HepG2 (cell line): ENCODE results near the gene MYADML2. TPM values are rescaled to one million over a fixed set of nuclear protein-coding genes. Genes with fewer than 3 reads are reported as not detected.

Experiments
- DMTF1 ChIP-seq: sonication (generic); formaldehyde crosslinking; IDR thresholded peaks from 2 replicates; pipeline ENCODE4 v1.4.0; 2020; ENCODE audit warnings: mild to moderate bottlenecking, missing genetic modification reagents
- EZH2 ChIP-seq: conservative IDR thresholded peaks from 2 replicates; pipeline ENCODE4 v1.6.1; 2012; ENCODE audit warnings: mild to moderate bottlenecking, low read depth, low read length, moderate library complexity
- IRF2 ChIP-seq: IDR thresholded peaks from 2 replicates; pipeline ENCODE4 v1.6.1; 2018; ENCODE audit warnings: missing genetic modification reagents, missing compliant biosample characterization
- KDM1A ChIP-seq: IDR thresholded peaks from 2 replicates; pipeline ENCODE4 v1.6.1; 2016; ENCODE audit warnings: missing compliant biosample characterization
- NR2F6 ChIP-seq, 2 experiments: IDR thresholded peaks; 2 replicates each; pipeline ENCODE4 v1.6.1; 2016; ENCODE audit warnings: antibody characterized with exemption in 1 of 2, mild to moderate bottlenecking in 1 of 2
- PPARG ChIP-seq: conservative IDR thresholded peaks from 2 replicates; pipeline ENCODE4 v1.6.1; 2016; ENCODE audit warnings: missing biosample characterization, missing genetic modification reagents
- SALL1 ChIP-seq: sonication (generic); formaldehyde crosslinking; IDR thresholded peaks from 2 replicates; pipeline ENCODE4 v1.8.0; 2022; ENCODE audit warnings: mild to moderate bottlenecking, missing genetic modification reagents
- SIX1 ChIP-seq: sonication (generic); formaldehyde crosslinking; IDR thresholded peaks from 2 replicates; pipeline ENCODE4 v1.4.0; 2020; ENCODE audit warnings: missing genetic modification reagents, borderline replicate concordance
- SP1 ChIP-seq, 2 experiments: fragments of 450-650 bp in 1 of 2; sonication (generic) in 1 of 2; formaldehyde crosslinking in 1 of 2; IDR thresholded peaks; 2 replicates each; pipeline versions ENCODE4 v1.4.0 to v1.6.1; 2016 to 2020; ENCODE audit warnings: missing genetic modification reagents in 1 of 2
- TCF7 ChIP-seq: sonication (generic); IDR thresholded peaks from 2 replicates; pipeline ENCODE4 v1.6.1; 2016; ENCODE audit warnings: antibody characterized with exemption, low read depth
- THAP11 ChIP-seq: IDR thresholded peaks from 2 replicates; pipeline ENCODE4 v1.6.1; 2016; ENCODE audit warnings: missing biosample characterization, missing genetic modification reagents
- THAP8 ChIP-seq: sonication (generic); formaldehyde crosslinking; IDR thresholded peaks from 2 replicates; pipeline ENCODE4 v1.5.1; 2020; ENCODE audit warnings: missing genetic modification reagents, mild to moderate bottlenecking, borderline replicate concordance
- ZNF230 ChIP-seq: sonication (generic); formaldehyde crosslinking; IDR thresholded peaks from 2 replicates; pipeline ENCODE4 v1.4.0; 2020; ENCODE audit warnings: mild to moderate bottlenecking, missing genetic modification reagents
- ZNF326 ChIP-seq: sonication (generic); formaldehyde crosslinking; IDR thresholded peaks from 2 replicates; pipeline ENCODE4 v1.4.0; 2020; ENCODE audit warnings: missing genetic modification reagents, borderline replicate concordance
- ZNF407 ChIP-seq: sonication (generic); formaldehyde crosslinking; IDR thresholded peaks from one replicate; pipeline ENCODE4 v1.5.1; 2020; ENCODE audit warnings: mild to moderate bottlenecking, missing genetic modification reagents; ENCODE audit errors: not compliant biosample characterization
- ZNF431 ChIP-seq: sonication (generic); formaldehyde crosslinking; IDR thresholded peaks from 2 replicates; pipeline ENCODE4 v1.9.0; 2022; ENCODE audit warnings: missing genetic modification reagents, low read depth, mild to moderate bottlenecking, borderline replicate concordance
- ZNF782 ChIP-seq: sonication (generic); formaldehyde crosslinking; IDR thresholded peaks from 2 replicates; pipeline ENCODE4 v1.4.0; 2020; ENCODE audit warnings: missing genetic modification reagents, mild to moderate bottlenecking, borderline replicate concordance
- ZSCAN20 ChIP-seq: sonication (generic); formaldehyde crosslinking; IDR thresholded peaks from 2 replicates; pipeline ENCODE4 v1.4.0; 2020; ENCODE audit warnings: missing genetic modification reagents, mild to moderate bottlenecking, borderline replicate concordance
- polyA plus RNA-seq, 8 experiments: library from polyadenylated mRNA; depleted of rRNA in 3 of 8; stranded (reverse) in 7 of 8; unstranded in 1 of 8; fragments of >200 nt; fragmentation: Illumina TruSeq in 4 of 8; extraction: Trizol in 4 of 8; gene quantifications; 2 replicates each; pipeline versions ENCODE4 v1.2.1 to v1.2.3, GENCODE V29; 2011 to 2016; ENCODE audit warnings: low read depth in 4 of 8, missing spikeins in 1 of 8, mixed read lengths in 1 of 8; ENCODE audit not compliant: insufficient read depth in 1 of 8
- total RNA-seq, 5 experiments: library from RNA; depleted of rRNA; stranded (reverse); fragments of >200 nt; fragmentation: Illumina TruSeq; extraction: Trizol; gene quantifications; 2 replicates each; pipeline ENCODE4 v1.2.3, GENCODE V29; 2016; ENCODE audit warnings: low read depth in 1 of 5

Gene MYADML2
- total and polyA plus RNA-seq, 2 of the 13 experiments (the other 11 are each of a cell fraction or from before 2014, with no cell fraction given), result not detected

GRCh38 chr17:81956607-81957589 is 9.9 kb upstream of the MYADML2 start (continued):
- TF ChIP-seq ZNF782 (CRISPR knock-in tag), result no peak
- no peak for TF ChIP-seq ZNF407 (CRISPR knock-in tag)
- TF ChIP-seq SIX1, result no peak
- no peak for TF ChIP-seq EZH2
- TF ChIP-seq ZSCAN20 (CRISPR knock-in tag), result no peak
- no peak for TF ChIP-seq TCF7
- TF ChIP-seq ZNF230, result no peak
- no peak for TF ChIP-seq KDM1A (CRISPR knock-in tag)
- no peak for TF ChIP-seq NR2F6 (IDR thresholded peaks at IDR 0.05)
- TF ChIP-seq NR2F6 (CRISPR knock-in tag; IDR thresholded peaks at IDR 0.05), result no peak
- no peak for TF ChIP-seq THAP11
- no peak for TF ChIP-seq DMTF1 (CRISPR knock-in tag)
- TF ChIP-seq THAP8, result no peak
- TF ChIP-seq IRF2 (CRISPR knock-in tag), result no peak
- TF ChIP-seq PPARG, result no peak
- TF ChIP-seq SALL1, result no peak
- peak; percentile 41; the same call in 1 of the 2 replicates for TF ChIP-seq ZNF326
- no peak for TF ChIP-seq SP1 (IDR thresholded peaks at IDR 0.05)
- no peak for TF ChIP-seq SP1 (CRISPR knock-in tag; IDR thresholded peaks at IDR 0.05)
- TF ChIP-seq ZNF431, result no peak
